ENCODE measurements around the gene MROH2B. TPM values are rescaled to one million over a fixed set of nuclear protein-coding genes. Genes with fewer than 3 reads are reported as not detected.

Gene MROH2B
- polyA plus RNA-seq, 1 donor from 2014 or later, result not detected

DNA sequence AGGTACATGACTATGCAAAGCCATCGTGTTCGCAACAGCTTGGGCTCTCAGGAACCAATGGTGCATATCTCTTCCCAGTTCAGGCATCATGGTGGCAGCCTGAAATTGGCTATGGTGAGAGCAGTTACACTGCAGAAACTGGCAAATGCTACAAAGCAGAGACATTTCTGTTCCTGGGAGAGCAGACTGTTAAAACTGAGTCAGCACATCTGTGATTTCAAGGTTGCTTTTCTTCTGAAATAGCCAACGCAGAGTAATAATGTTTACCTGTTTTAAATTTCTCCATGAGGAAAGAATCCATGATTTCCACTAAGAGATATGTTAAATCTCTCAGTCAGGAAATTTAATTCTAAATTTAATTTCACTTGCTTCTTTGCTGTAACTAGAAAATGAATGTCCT is 114.1 kb downstream of the MROH2B start:
- no peak for TF ChIP-seq SMC3 (conservative IDR thresholded peaks at IDR 0.05; ENCODE audit: poor library complexity)
- TF ChIP-seq MXI1 (conservative IDR thresholded peaks at IDR 0.05; ENCODE audit: poor library complexity, severe bottlenecking), result no peak
- TF ChIP-seq, protein P1, sequence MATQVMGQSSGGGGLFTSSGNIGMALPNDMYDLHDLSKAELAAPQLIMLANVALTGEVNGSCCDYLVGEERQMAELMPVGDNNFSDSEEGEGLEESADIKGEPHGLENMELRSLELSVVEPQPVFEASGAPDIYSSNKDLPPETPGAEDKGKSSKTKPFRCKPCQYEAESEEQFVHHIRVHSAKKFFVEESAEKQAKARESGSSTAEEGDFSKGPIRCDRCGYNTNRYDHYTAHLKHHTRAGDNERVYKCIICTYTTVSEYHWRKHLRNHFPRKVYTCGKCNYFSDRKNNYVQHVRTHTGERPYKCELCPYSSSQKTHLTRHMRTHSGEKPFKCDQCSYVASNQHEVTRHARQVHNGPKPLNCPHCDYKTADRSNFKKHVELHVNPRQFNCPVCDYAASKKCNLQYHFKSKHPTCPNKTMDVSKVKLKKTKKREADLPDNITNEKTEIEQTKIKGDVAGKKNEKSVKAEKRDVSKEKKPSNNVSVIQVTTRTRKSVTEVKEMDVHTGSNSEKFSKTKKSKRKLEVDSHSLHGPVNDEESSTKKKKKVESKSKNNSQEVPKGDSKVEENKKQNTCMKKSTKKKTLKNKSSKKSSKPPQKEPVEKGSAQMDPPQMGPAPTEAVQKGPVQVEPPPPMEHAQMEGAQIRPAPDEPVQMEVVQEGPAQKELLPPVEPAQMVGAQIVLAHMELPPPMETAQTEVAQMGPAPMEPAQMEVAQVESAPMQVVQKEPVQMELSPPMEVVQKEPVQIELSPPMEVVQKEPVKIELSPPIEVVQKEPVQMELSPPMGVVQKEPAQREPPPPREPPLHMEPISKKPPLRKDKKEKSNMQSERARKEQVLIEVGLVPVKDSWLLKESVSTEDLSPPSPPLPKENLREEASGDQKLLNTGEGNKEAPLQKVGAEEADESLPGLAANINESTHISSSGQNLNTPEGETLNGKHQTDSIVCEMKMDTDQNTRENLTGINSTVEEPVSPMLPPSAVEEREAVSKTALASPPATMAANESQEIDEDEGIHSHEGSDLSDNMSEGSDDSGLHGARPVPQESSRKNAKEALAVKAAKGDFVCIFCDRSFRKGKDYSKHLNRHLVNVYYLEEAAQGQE (IDR thresholded peaks at IDR 0.05; ENCODE audit: borderline replicate concordance), result no peak
- no peak for TF ChIP-seq EZH2 (IDR thresholded peaks at IDR 0.05; ENCODE audit: borderline replicate concordance, insufficient read depth, low read length, poor library complexity, severe bottlenecking)
- TF ChIP-seq POLR2AphosphoS5 (IDR thresholded peaks at IDR 0.05), result no peak
- Histone ChIP-seq H3K9me3 (ENCODE audit: low read length) (peaks cover 10% of the 10 kb centered on the region), H3K9me2 (ENCODE audit: insufficient read depth, low read length) (no peaks in the 10 kb centered on the region), H3K27me3 (ENCODE audit: insufficient read depth, low read depth, low read length) (no peaks in the 10 kb centered on the region), H3K9ac (ENCODE audit: low read length) (no peak overlapping the region), H3K27ac (ENCODE audit: low read length) (no peak overlapping the region), H3K36me3 (ENCODE audit: insufficient read depth, low read length) (no peaks in the 10 kb centered on the region), H2AFZ (ENCODE audit: low read depth, low read length) (no peak overlapping the region), H3K4me3 (ENCODE audit: low read length) (no peak overlapping the region), H4K20me1 (ENCODE audit: insufficient read depth) (no peaks in the 10 kb centered on the region), H3F3A (ENCODE audit: insufficient read depth, low read length, poor library complexity, severe bottlenecking) (no peaks in the 10 kb centered on the region), H3K79me2 (replicated peaks; ENCODE audit: insufficient read depth, low read length) (no peaks in the 10 kb centered on the region), H3K4me2 (ENCODE audit: low read length) (no peak overlapping the region)

DNA sequence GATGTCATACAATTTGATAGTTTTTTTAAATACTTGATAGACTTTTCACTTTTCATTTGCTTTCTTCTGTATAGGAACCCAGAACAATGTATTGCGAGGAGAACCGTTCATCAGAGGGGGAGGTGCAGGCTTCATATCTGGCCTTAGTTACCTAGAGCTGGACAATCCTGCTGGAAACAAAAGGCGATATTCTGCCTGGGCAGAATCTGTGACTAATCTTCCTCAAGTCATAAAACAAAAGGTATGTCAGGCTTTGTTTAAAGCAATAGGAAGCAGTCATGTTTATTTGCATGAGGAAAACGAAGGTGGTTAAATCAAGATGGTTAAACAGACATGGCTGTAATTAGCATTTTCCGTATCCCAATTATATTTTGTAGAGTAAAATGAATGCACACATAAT is 115.8 kb downstream of the MROH2B start:
- TF ChIP-seq MXI1 (conservative IDR thresholded peaks at IDR 0.05; ENCODE audit: poor library complexity, severe bottlenecking), result no peak
- TF ChIP-seq EP300 (conservative IDR thresholded peaks at IDR 0.05; ENCODE audit: poor library complexity, severe bottlenecking), result no peak
- TF ChIP-seq RAD21 (conservative IDR thresholded peaks at IDR 0.05), result no peak
- no peak for TF ChIP-seq TAF1 (IDR thresholded peaks at IDR 0.05; ENCODE audit: low read depth)
- TF ChIP-seq, protein P2, sequence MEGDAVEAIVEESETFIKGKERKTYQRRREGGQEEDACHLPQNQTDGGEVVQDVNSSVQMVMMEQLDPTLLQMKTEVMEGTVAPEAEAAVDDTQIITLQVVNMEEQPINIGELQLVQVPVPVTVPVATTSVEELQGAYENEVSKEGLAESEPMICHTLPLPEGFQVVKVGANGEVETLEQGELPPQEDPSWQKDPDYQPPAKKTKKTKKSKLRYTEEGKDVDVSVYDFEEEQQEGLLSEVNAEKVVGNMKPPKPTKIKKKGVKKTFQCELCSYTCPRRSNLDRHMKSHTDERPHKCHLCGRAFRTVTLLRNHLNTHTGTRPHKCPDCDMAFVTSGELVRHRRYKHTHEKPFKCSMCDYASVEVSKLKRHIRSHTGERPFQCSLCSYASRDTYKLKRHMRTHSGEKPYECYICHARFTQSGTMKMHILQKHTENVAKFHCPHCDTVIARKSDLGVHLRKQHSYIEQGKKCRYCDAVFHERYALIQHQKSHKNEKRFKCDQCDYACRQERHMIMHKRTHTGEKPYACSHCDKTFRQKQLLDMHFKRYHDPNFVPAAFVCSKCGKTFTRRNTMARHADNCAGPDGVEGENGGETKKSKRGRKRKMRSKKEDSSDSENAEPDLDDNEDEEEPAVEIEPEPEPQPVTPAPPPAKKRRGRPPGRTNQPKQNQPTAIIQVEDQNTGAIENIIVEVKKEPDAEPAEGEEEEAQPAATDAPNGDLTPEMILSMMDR (IDR thresholded peaks at IDR 0.05; ENCODE audit: poor library complexity, severe bottlenecking), result no peak
- TF ChIP-seq POLR2AphosphoS5 (IDR thresholded peaks at IDR 0.05), result no peak
- TF ChIP-seq, protein P1 (IDR thresholded peaks at IDR 0.05; ENCODE audit: borderline replicate concordance), result no peak
- TF ChIP-seq EZH2 (IDR thresholded peaks at IDR 0.05; ENCODE audit: borderline replicate concordance, insufficient read depth, low read length, poor library complexity, severe bottlenecking), result no peak
- TF ChIP-seq SMC3 (conservative IDR thresholded peaks at IDR 0.05; ENCODE audit: poor library complexity), result no peak
- no peak overlapping the region for H2AFZ ChIP-seq (ENCODE audit: low read depth, low read length)
- no peak overlapping the region for H3K4me2 ChIP-seq (ENCODE audit: low read length)

More for the DNA sequence above, 115.8 kb downstream of the MROH2B start:
- Histone ChIP-seq H3F3A (ENCODE audit: insufficient read depth, low read length, poor library complexity, severe bottlenecking) (no peaks in the 10 kb centered on the region), H3K27me3 (ENCODE audit: insufficient read depth, low read depth, low read length) (no peaks in the 10 kb centered on the region), H3K9me2 (ENCODE audit: insufficient read depth, low read length) (no peaks in the 10 kb centered on the region), H3K4me3 (ENCODE audit: low read length) (no peak overlapping the region), H3K9me3 (ENCODE audit: low read length) (peaks cover 10% of the 10 kb centered on the region), H3K79me2 (replicated peaks; ENCODE audit: insufficient read depth, low read length) (no peaks in the 10 kb centered on the region), H3K27ac (ENCODE audit: low read length) (no peak overlapping the region), H3K36me3 (ENCODE audit: insufficient read depth, low read length) (no peaks in the 10 kb centered on the region), H3K9ac (ENCODE audit: low read length) (no peak overlapping the region), H4K20me1 (ENCODE audit: insufficient read depth) (no peaks in the 10 kb centered on the region)

Small RNA genes lying within 50 kb of the gene (small RNA-seq; reads per million reads assigned to genes)
- gene AC114967.1, result 0 reads per million in 3 experiments

Other genes starting within 250 kb of the MROH2B start
- 107 and 110 TPM in 2 replicates for gene RPL37, start 236.1 kb downstream of the MROH2B start, polyA plus RNA-seq
- 0.06 TPM in 1 of 2 replicates, not detected in the other for gene CARD6, start 230.0 kb downstream of the MROH2B start, polyA plus RNA-seq
- 0.78 TPM in 1 of 2 replicates, not detected in the other for gene C7, start 161.8 kb downstream of the MROH2B start, polyA plus RNA-seq
- gene C6, start 142.2 kb upstream of the MROH2B start, polyA plus RNA-seq, result 1.1 and 2.6 TPM in 2 replicates

Data from neural cell (in vitro differentiated cells).